GM19467 (cell line): ENCODE data around the gene KLC3.

Experiments
- ATAC-seq: cut with Tn5 transposase; IDR thresholded peaks from one replicate; pipeline ENCODE4 v1.9.1; 2021; ENCODE audit warnings: mild to moderate bottlenecking, moderate library complexity; ENCODE audit not compliant: unreplicated experiment

KLC3 gene

GRCh38 chr19:45370410-45371204 lies 30.1 kb downstream of the KLC3 start, which contains the start of gene ERCC2:
Gene ERCC2, minus strand, starts transcription at chr19:45370573. Its CDS starts 33 bp downstream, at chr19:45370540.
- ATAC-seq: peak; percentile 94

- no peak for ATAC-seq
These were observed 35.6 kb downstream of the KLC3 start for GRCh38 chr19:45376045-45376724.

GRCh38 chr19:45380107-45380506 lies 39.6 kb downstream of the KLC3 start:
- no peak for ATAC-seq

DNA sequence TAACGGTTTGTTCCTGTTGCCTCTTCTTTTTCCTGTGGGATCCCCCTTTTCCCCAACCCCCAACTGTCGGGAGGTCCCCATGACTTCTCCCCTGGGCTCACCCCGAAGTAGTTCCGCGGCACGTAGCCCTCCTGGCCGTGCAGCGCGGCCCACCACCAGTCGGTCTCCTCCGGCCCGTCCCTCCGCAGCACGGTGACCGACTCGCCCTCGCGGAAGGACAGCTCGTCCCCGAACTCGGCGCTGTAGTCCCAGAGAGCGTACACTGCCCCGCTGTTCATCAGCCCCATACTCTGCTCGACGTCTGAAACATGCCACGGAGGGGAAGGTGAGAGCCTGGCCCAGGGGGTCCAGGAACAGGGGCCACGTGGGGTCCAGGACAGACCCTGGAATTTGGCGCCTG lies 41.9 kb downstream of the KLC3 start:
- ATAC-seq: no peak

- ATAC-seq: no peak
These were observed 45.1 kb downstream of the KLC3 start for GRCh38 chr19:45385392-45386221.

DNA sequence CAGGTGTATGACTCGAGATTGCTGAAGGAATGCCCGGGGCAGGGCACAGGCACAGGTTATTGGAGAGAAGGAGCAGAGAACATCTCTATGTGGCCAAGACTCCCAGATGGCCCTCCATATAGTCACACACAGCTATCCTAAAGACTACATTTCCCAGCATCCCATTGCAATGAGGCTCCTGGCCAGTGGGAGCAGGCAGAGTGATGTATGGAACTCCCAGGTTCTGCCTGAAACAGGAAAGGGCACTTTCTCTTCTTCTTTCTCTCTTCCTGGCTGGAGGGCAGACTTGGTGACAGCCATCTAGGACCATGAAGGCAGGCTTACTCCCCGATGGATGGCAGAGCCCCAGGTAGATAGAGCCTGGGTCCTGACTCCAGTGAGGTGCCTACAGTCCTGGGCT lies 50.8 kb downstream of the KLC3 start:
- ATAC-seq: no peak

GRCh38 chr19:45391871-45392665 lies 51.5 kb downstream of the KLC3 start:
- no peak for ATAC-seq

DNA sequence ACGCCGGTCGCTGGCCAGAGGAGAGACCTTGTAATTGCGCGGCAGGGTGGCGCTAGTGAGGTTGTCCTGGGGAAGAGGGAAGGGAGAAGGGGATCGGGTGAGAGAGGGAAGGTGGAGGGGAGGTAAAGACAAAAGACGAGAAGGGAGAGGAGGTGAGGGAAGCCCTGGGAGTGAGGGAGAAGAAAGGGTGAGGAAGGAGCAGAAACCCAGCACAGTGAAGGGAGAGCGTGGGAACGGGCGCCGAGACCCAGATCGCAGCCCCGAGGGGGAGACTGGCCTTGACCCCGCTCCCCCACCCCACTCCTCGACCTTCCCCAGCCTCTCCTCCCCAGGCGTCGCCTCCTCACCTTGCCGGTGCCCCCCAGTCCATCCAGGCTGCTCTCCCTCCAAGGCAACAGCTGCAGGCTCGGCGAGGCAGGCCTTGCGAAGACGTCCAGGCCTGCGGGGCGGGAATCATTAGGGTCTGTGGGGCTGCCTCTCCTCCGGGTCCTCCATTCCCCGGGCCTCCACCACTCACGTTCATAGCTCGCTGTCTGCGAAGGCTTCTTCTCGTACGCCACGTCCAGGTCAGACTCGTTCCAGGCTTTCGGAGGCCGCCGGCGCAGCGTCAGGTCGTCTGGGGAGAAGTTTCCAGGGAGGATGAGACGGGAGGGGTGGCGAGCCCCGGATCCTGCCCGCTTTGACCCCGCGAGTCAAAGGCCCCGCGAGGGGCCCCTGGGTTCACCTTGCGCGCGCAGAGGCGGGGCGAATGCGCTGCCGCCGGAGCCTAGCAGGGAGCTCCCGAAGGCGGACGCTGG lies 55.5 kb downstream of the KLC3 start:
- ATAC-seq: no peak

DNA sequence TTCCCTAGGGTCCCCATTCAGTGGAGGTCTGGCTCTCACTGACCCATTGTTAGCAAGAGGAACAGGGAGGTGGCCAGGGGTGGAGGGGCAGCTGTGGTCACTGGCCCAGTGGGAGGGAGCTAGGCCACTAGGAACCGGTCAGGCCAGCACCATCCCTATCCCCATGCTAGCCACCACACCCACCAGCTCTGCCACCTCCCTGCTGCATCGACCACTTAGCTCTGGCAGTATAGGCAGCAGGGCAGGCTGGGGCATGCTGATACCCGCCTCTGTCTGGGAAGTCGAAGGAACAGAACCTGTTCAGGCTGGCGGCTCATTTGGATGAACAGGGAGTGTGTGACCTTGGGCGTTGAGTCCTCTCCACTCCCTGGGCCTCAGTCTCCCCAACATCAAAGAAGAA lies 59.6 kb downstream of the KLC3 start:
- no peak for ATAC-seq
